Body of pancreas (tissue), 4 donors: ENCODE results near the gene DIS3L2.

Experiments
- POLR2A ChIP-seq, 3 donors: fragments of 450-650 bp; IDR thresholded peaks; one replicate each; pipeline ENCODE4 v1.6.1; 2016; ENCODE audit warnings: antibody characterized with exemption in 3 of 3, mild to moderate bottlenecking in 2 of 3
- TF ChIP-seq, protein P1 (sequence below), 7 experiments: fragments of 450-650 bp in 4 of 7; fragments of 200-600 bp in 3 of 7; sonication (generic) in 3 of 7; IDR thresholded peaks; one replicate each; pipeline ENCODE4 v1.5.1; 2016 to 2019; ENCODE audit warnings: antibody characterized with exemption in 7 of 7

GRCh38 chr2:231936491-231936890 lies 25.0 kb upstream of the DIS3L2 start:
- no peak for TF ChIP-seq POLR2A (IDR thresholded peaks at IDR 0.05)
- TF ChIP-seq, protein P1, sequence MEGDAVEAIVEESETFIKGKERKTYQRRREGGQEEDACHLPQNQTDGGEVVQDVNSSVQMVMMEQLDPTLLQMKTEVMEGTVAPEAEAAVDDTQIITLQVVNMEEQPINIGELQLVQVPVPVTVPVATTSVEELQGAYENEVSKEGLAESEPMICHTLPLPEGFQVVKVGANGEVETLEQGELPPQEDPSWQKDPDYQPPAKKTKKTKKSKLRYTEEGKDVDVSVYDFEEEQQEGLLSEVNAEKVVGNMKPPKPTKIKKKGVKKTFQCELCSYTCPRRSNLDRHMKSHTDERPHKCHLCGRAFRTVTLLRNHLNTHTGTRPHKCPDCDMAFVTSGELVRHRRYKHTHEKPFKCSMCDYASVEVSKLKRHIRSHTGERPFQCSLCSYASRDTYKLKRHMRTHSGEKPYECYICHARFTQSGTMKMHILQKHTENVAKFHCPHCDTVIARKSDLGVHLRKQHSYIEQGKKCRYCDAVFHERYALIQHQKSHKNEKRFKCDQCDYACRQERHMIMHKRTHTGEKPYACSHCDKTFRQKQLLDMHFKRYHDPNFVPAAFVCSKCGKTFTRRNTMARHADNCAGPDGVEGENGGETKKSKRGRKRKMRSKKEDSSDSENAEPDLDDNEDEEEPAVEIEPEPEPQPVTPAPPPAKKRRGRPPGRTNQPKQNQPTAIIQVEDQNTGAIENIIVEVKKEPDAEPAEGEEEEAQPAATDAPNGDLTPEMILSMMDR (IDR thresholded peaks at IDR 0.05) = no peak
